Measurements from ENCODE around the gene CFAP73. TPM values are rescaled to one million over a fixed set of nuclear protein-coding genes. Genes with fewer than 3 reads are reported as not detected.

CFAP73 gene
- total RNA-seq, 1 donor = not detected

DNA sequence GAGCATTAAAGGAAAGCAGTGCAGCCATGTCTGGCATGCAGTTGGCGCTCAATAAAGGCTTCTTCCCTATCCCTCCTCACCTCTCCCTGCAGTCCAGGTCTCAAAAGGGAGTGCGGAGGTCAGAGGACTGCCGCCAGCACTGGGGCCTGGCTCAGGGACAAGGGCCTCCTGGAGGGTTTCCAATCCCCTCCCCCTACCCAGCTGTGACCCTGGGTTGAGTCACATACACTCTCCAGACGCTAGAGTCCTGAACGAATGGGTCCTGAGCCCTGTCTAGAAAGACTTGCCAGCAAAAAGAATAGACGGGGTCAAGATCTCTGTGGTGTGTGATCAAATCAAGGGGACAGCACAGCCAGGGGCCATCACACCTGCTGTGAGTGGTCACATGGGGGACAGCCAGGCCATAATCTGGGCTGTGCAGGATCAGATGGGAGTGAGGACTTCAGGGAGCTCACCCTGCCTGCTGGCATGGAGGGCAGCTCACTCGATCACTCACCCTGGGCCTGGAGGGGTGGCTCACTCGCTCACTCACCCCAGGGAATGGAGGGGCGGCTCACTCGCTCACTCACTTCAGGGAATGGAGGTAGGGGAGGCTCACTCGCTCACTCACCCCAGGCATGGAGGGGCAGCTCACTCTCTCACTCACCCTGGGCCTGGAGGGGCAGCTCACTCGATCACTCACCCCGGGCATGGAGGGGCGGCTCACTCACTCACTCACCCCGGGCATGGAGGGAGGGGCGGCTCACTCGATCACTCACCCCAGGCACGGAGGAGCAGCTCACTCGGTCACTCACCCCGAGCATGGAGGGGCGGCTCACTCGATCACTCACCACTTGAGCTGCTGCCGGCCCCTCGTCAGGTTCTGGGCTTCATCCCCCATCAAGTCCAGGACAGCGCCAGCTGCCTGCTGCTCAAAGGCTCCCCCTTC is 12.8 kb downstream of the CFAP73 start:
- peaks cover 13% of the 10 kb centered on the region for H4K20me1 ChIP-seq (ENCODE audit: insufficient read depth, low read length)
- H3K36me3 ChIP-seq (ENCODE audit: insufficient read depth, low read length) = peaks cover 48% of the 10 kb centered on the region
- no peak overlapping the region for H2AFZ ChIP-seq (ENCODE audit: low read length)
- no peaks in the 10 kb centered on the region for H3K27me3 ChIP-seq (ENCODE audit: insufficient read depth, low read length)
- no peak overlapping the region for H3K4me3 ChIP-seq (ENCODE audit: insufficient read depth, low read length)
- peak; percentile 94 for DNase-seq (ENCODE audit: insufficient read length, low spot score, missing footprints)
- H3K79me2 ChIP-seq (ENCODE audit: insufficient read depth, low read length) = no peaks in the 10 kb centered on the region
- H3K9me3 ChIP-seq (ENCODE audit: low read depth, low read length) = no peaks in the 10 kb centered on the region
- TF ChIP-seq, protein P1, sequence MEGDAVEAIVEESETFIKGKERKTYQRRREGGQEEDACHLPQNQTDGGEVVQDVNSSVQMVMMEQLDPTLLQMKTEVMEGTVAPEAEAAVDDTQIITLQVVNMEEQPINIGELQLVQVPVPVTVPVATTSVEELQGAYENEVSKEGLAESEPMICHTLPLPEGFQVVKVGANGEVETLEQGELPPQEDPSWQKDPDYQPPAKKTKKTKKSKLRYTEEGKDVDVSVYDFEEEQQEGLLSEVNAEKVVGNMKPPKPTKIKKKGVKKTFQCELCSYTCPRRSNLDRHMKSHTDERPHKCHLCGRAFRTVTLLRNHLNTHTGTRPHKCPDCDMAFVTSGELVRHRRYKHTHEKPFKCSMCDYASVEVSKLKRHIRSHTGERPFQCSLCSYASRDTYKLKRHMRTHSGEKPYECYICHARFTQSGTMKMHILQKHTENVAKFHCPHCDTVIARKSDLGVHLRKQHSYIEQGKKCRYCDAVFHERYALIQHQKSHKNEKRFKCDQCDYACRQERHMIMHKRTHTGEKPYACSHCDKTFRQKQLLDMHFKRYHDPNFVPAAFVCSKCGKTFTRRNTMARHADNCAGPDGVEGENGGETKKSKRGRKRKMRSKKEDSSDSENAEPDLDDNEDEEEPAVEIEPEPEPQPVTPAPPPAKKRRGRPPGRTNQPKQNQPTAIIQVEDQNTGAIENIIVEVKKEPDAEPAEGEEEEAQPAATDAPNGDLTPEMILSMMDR (IDR thresholded peaks at IDR 0.05; ENCODE audit: extremely low read depth, low read depth, low read length) = no peak
- no peak overlapping the region for H3K4me2 ChIP-seq (ENCODE audit: insufficient read depth, low read length)
- H3K4me1 ChIP-seq (ENCODE audit: insufficient read depth, low read length) = peaks cover 4% of the 10 kb centered on the region
- no peak overlapping the region for H3K27ac ChIP-seq (ENCODE audit: low read depth, low read length)

DNA sequence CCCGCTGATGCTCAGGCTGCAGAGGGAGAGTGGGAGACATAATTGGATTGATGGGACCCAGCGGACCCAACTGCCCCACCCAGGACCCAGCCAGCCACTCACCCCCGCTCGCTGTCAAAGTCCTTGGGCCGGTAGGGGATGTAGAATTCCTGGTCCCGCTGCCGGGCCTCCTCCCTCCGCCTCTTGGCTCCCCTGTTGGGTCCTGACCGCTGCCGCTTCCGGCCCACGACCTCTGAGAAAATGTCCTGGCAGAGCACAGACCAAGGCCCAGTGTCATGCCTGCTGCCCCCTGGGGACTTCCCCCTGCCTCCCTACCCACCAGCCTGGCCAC is 13.5 kb downstream of the CFAP73 start:
- H4K20me1 ChIP-seq (ENCODE audit: insufficient read depth, low read length) = peaks cover 13% of the 10 kb centered on the region
- DNase-seq (ENCODE audit: insufficient read length, low spot score, missing footprints) = peak; percentile 79
- H3K79me2 ChIP-seq (ENCODE audit: insufficient read depth, low read length) = no peaks in the 10 kb centered on the region
- H3K4me3 ChIP-seq (ENCODE audit: insufficient read depth, low read length) = no peak overlapping the region
- TF ChIP-seq, protein P1 (IDR thresholded peaks at IDR 0.05; ENCODE audit: extremely low read depth, low read depth, low read length) = no peak
- H3K4me1 ChIP-seq (ENCODE audit: insufficient read depth, low read length) = peaks cover 4% of the 10 kb centered on the region
- no peak overlapping the region for H2AFZ ChIP-seq (ENCODE audit: low read length)
- H3K27me3 ChIP-seq (ENCODE audit: insufficient read depth, low read length) = no peaks in the 10 kb centered on the region
- H3K9me3 ChIP-seq (ENCODE audit: low read depth, low read length) = no peaks in the 10 kb centered on the region
- no peak overlapping the region for H3K27ac ChIP-seq (ENCODE audit: low read depth, low read length)
- H3K4me2 ChIP-seq (ENCODE audit: insufficient read depth, low read length) = no peak overlapping the region
- H3K36me3 ChIP-seq (ENCODE audit: insufficient read depth, low read length) = peaks cover 46% of the 10 kb centered on the region

DNA sequence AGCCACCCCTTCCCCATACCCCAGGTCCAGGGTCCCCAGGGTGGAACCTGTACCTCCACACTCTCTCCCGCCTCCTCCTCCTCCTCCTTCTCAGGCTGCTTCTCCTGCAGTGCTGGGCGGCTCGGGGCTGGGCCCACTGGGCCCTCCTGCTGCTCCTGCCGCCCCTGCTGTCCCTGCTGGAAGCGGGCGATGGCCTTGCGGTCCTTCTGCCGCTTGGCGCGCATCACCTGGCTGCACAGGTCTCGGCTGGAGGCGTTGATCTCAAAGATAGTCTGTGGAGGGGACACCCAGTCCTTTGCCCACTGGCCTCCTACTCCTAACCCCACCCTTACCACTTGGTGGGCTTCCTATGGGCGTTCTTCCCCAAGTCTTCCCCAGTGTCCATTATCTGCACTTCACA is 14.5 kb downstream of the CFAP73 start:
- H3K9me3 ChIP-seq (ENCODE audit: low read depth, low read length) = no peaks in the 10 kb centered on the region
- no peak overlapping the region for H3K4me2 ChIP-seq (ENCODE audit: insufficient read depth, low read length)
- no peaks in the 10 kb centered on the region for H3K27me3 ChIP-seq (ENCODE audit: insufficient read depth, low read length)
- no peak overlapping the region for H2AFZ ChIP-seq (ENCODE audit: low read length)
- no peak overlapping the region for H3K27ac ChIP-seq (ENCODE audit: low read depth, low read length)
- H3K4me3 ChIP-seq (ENCODE audit: insufficient read depth, low read length) = no peak overlapping the region
- no peaks in the 10 kb centered on the region for H3K79me2 ChIP-seq (ENCODE audit: insufficient read depth, low read length)
- H3K36me3 ChIP-seq (ENCODE audit: insufficient read depth, low read length) = peaks cover 50% of the 10 kb centered on the region
- H3K4me1 ChIP-seq (ENCODE audit: insufficient read depth, low read length) = peaks cover 4% of the 10 kb centered on the region
- TF ChIP-seq, protein P1 (IDR thresholded peaks at IDR 0.05; ENCODE audit: extremely low read depth, low read depth, low read length) = no peak
- DNase-seq (ENCODE audit: insufficient read length, low spot score, missing footprints) = peak; percentile 38
- H4K20me1 ChIP-seq (ENCODE audit: insufficient read depth, low read length) = peaks cover 13% of the 10 kb centered on the region
